ENCODE data around the gene CDH13. TPM values are rescaled to one million over a fixed set of nuclear protein-coding genes. Genes with fewer than 3 reads are reported as not detected.

The CDH13 gene
- total RNA-seq, 2 donors from 2014 or later: 2.9 TPM; not detected in 1

DNA sequence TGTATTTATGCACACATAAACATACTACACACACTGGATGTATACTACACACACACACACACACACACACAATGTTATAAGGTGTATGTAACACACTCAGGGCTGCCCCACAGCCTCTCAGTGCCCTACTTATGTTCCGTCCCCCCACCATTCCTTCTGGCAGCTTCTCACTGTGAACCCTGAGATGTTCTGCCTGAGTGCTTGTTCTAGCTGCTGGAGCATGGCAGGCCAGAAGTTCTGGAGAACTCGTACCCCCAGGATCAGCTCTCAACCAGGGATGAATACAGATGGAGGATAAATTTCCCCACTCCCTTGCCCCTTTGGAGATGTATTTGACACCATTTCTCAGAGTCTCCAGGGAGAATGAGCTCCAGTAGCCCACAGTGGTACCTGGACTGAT is 76.4 kb downstream of the CDH13 start:
- H3K27me3 ChIP-seq: no peaks in the 10 kb centered on the region
- no peak for DNase-seq
- WGBS, 2 donors: 48 to 70% methylated on average over 2 of the region's 2 CpGs
- intact Hi-C loops (cut with DNase I): no loop called here
- no peaks in the 10 kb centered on the region for H3K4me1 ChIP-seq
- no peaks in the 10 kb centered on the region for H3K9me3 ChIP-seq
- H3K27ac ChIP-seq: no peak overlapping the region
- H3K36me3 ChIP-seq (replicated peaks in 1 of 2; ENCODE audit: insufficient read depth in 1 of 2, low read depth in 2 of 2): no peaks in the 10 kb centered on the region
- no peak for ATAC-seq
- no peak for TF ChIP-seq POLR2A (IDR thresholded peaks at IDR 0.05)
- TF ChIP-seq, protein P1, sequence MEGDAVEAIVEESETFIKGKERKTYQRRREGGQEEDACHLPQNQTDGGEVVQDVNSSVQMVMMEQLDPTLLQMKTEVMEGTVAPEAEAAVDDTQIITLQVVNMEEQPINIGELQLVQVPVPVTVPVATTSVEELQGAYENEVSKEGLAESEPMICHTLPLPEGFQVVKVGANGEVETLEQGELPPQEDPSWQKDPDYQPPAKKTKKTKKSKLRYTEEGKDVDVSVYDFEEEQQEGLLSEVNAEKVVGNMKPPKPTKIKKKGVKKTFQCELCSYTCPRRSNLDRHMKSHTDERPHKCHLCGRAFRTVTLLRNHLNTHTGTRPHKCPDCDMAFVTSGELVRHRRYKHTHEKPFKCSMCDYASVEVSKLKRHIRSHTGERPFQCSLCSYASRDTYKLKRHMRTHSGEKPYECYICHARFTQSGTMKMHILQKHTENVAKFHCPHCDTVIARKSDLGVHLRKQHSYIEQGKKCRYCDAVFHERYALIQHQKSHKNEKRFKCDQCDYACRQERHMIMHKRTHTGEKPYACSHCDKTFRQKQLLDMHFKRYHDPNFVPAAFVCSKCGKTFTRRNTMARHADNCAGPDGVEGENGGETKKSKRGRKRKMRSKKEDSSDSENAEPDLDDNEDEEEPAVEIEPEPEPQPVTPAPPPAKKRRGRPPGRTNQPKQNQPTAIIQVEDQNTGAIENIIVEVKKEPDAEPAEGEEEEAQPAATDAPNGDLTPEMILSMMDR (IDR thresholded peaks at IDR 0.05): no peak
- no peak overlapping the region for H3K4me3 ChIP-seq

DNA sequence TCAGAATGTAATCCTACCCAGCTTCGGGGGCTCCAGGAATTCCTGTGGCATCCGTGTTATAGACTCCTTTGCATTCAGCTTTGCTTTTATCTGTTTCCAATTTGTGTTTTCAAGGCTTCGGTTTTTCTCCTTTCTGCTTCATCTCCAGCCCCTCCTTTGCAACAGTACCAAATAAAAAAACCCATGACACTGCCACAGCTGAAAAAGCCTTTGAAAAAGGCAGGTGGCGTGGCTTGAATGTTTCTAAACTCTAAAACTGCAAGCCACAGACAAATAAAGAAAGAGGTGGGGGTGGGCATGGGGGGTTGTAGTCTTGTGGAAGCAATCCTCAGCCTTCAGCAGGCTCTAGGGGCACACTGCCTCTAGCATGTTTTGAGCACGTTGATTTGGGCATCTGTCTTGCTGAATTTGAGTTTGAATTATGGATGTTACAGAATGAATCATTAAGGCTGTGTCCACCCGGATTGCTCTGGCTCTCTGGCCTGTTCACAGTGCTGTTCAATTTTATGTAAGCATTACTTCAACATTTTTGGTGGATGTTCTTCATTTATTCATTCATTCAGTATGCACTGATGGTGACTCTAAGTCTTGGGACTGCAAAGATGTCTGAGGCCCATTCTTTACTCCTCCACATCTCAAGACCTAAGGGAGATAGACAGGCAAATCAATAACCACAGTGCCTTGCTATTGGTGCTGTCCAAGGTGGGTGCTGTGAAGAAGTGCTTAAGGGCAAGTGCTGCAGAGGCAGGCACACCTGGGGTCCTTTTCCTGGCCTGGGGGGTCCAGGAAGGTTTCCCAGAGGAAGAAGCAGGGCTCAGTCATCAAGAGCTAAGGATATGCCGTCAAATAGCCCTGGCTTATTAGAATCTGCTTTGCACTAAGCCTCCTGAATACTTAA is 77.4 kb downstream of the CDH13 start:
- Histone ChIP-seq H3K27me3 (no peaks in the 10 kb centered on the region), H3K4me3 (no peak overlapping the region), H3K9me3 (no peaks in the 10 kb centered on the region), H3K36me3 (replicated peaks in 1 of 2; ENCODE audit: insufficient read depth in 1 of 2, low read depth in 2 of 2) (no peaks in the 10 kb centered on the region), H3K4me1 (no peaks in the 10 kb centered on the region), H3K27ac (no peak overlapping the region)
- 41 to 52% methylated on average over 7 of the region's 7 CpGs for WGBS, 2 donors
- ATAC-seq (no peak), DNase-seq (no peak)
- intact Hi-C loops (cut with DNase I): no loop called here
- no peak for TF ChIP-seq POLR2A (IDR thresholded peaks at IDR 0.05)
- TF ChIP-seq, protein P1 (IDR thresholded peaks at IDR 0.05): no peak

DNA sequence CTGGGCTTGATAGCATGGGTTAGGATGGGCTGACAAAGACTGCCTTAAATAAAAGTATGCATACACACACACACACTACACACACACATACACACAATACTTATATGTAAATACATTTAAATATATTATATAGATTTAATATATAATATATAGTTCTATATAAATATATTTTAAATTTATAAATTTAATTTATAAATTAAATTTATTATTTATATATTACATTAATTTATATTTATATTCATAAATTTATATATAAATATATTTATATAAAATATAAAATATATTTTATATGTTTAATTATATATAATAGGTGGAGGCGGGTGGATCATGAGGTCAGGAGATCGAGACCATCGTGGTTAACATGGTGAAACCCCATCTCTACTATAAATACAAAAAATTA is 83.2 kb downstream of the CDH13 start:
- H3K27ac ChIP-seq: no peak overlapping the region
- TF ChIP-seq POLR2A (IDR thresholded peaks at IDR 0.05): no peak
- TF ChIP-seq, protein P1 (IDR thresholded peaks at IDR 0.05): no peak
- ATAC-seq (no peak), DNase-seq (no peak)
- no peaks in the 10 kb centered on the region for H3K4me1 ChIP-seq
- H3K36me3 ChIP-seq (replicated peaks in 1 of 2; ENCODE audit: insufficient read depth in 1 of 2, low read depth in 2 of 2): no peaks in the 10 kb centered on the region
- no peak overlapping the region for H3K4me3 ChIP-seq
- H3K27me3 ChIP-seq: no peaks in the 10 kb centered on the region
- WGBS, 2 donors: 59 to 88% methylated on average over 3 of the region's 3 CpGs
- no peaks in the 10 kb centered on the region for H3K9me3 ChIP-seq
- intact Hi-C loops (cut with DNase I): no loop called here

DNA sequence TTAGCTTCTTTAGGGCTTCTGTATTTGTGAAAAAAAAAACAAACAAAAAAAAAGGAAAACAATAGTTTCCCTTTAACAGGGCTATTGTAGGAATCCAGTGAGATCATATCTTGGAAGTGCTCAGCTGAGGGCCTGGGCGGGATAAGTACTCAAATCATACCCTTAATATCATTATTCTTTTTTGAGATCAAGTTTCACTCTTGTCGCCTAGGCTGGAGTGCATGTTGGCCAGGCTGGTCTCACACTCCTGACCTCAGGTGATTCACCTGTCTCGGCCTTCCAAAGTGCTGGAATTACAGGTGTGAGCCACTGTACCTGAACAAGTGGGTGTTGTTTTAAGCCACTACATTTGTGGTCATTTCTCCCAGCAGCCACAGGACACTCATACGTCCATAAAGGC is 87.0 kb downstream of the CDH13 start:
- H3K36me3 ChIP-seq (replicated peaks in 1 of 2; ENCODE audit: insufficient read depth in 1 of 2, low read depth in 2 of 2): no peaks in the 10 kb centered on the region
- H3K27me3 ChIP-seq: no peaks in the 10 kb centered on the region
- WGBS, 2 donors: 60 to 64% methylated on average over 4 of the region's 4 CpGs
- intact Hi-C loops (cut with DNase I): no loop called here
- DNase-seq (no peak), ATAC-seq (no peak)
- no peaks in the 10 kb centered on the region for H3K9me3 ChIP-seq
- no peak for TF ChIP-seq POLR2A (IDR thresholded peaks at IDR 0.05)
- TF ChIP-seq, protein P1 (IDR thresholded peaks at IDR 0.05): no peak
- H3K4me1 ChIP-seq: no peaks in the 10 kb centered on the region
- no peak overlapping the region for H3K27ac ChIP-seq
- no peak overlapping the region for H3K4me3 ChIP-seq

DNA sequence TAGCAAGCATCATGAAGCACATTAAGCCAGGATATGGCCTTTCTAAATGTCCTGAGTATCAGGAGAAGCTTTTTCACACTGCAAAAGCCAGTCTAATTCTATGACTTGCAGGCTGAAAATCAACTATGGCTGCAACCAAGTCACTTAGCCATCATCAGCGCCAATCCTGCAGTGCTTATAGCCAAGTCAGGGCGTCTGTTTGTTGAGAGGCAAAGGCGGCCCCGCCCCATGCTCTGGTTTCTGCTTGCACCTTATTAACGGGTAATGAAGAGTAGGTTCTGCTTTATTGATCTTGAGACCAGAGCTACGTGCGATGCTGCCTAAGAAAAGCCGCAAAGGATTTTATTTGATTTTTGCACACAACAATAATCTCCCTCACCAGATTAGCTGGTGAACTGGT is 88.4 kb downstream of the CDH13 start:
- Histone ChIP-seq H3K4me1 (no peaks in the 10 kb centered on the region), H3K27me3 (no peaks in the 10 kb centered on the region), H3K9me3 (no peaks in the 10 kb centered on the region), H3K36me3 (replicated peaks in 1 of 2; ENCODE audit: insufficient read depth in 1 of 2, low read depth in 2 of 2) (no peaks in the 10 kb centered on the region), H3K4me3 (no peak overlapping the region), H3K27ac (no peak overlapping the region)
- ATAC-seq (no peak), DNase-seq (no peak)
- WGBS, 2 donors: 48 to 60% methylated on average over 8 of the region's 8 CpGs
- intact Hi-C loops (cut with DNase I): no loop called here
- TF ChIP-seq POLR2A (IDR thresholded peaks at IDR 0.05): no peak
- TF ChIP-seq, protein P1 (IDR thresholded peaks at IDR 0.05): no peak

All from body of pancreas (tissue), 4 donors.